CD4-positive, CD25-positive, alpha-beta regulatory T cell (primary cell): ENCODE data around the gene GRIK1. TPM values are rescaled to one million over a fixed set of nuclear protein-coding genes. Genes with fewer than 3 reads are reported as not detected.
A peak's percentile ranks its signal among the peaks of the same experiment; 100 is the strongest.
"Not testable (repeated sequence)": the region's sequence is repeated elsewhere in the genome, so short reads cannot be mapped to it uniquely, and the experiment has no call there.

Source experiments
- ATAC-seq, 2 donors: fragments of 150-1000 bp; cut with Tn5 transposase; one replicate each; pipeline ENCODE4 v1.10.0; 2021; ENCODE audit warnings: low read depth in 2 of 2, moderate number of reproducible peaks in 2 of 2, moderate library complexity in 1 of 2
- DNase-seq, 3 donors: peaks; one replicate each; pipeline versions ENCODE4 v3.0.0 to v3.0.0-alpha.2; 2012 to 2022; ENCODE audit warnings: mixed read lengths in 1 of 3
- H3K27ac ChIP-seq: one replicate; pipeline ENCODE4 v1.7.0; 2013; ENCODE audit warnings: mild to moderate bottlenecking, low read length; ENCODE audit not compliant: insufficient read depth, poor library complexity, severe bottlenecking
- H3K27me3 ChIP-seq: one replicate; pipeline ENCODE4 v1.7.0; 2013; ENCODE audit warnings: low read length; ENCODE audit not compliant: control insufficient read depth, insufficient read depth
- H3K36me3 ChIP-seq: one replicate; pipeline ENCODE4 v1.7.0; 2013; ENCODE audit warnings: mild to moderate bottlenecking, low read length, moderate library complexity; ENCODE audit not compliant: control insufficient read depth, insufficient read depth
- H3K4me1 ChIP-seq: 2 replicates; pipeline ENCODE4 v1.7.0; 2013; ENCODE audit warnings: mild to moderate bottlenecking, low read length; ENCODE audit not compliant: insufficient read depth, control insufficient read depth, poor library complexity, severe bottlenecking
- H3K4me3 ChIP-seq: one replicate; pipeline ENCODE4 v1.7.0; 2013; ENCODE audit warnings: low read depth, mild to moderate bottlenecking, low read length, moderate library complexity
- H3K9me3 ChIP-seq, 2 experiments: 1 replicate in 1 of 2; 2 replicates in 1 of 2; pipeline ENCODE4 v1.7.0; 2013; ENCODE audit warnings: low read length in 2 of 2, mild to moderate bottlenecking in 1 of 2, moderate library complexity in 1 of 2; ENCODE audit not compliant: control insufficient read depth in 2 of 2
- H3K27ac Mint-ChIP-seq, 3 donors: one replicate each; pipeline ENCODE4 v1.8.0; 2020 to 2022; ENCODE audit warnings: mild to moderate bottlenecking in 3 of 3, mixed read lengths in 3 of 3, moderate library complexity in 2 of 3
- H3K27me3 Mint-ChIP-seq: one replicate; pipeline ENCODE4 v1.8.0; 2022; ENCODE audit warnings: mild to moderate bottlenecking, mixed read lengths
- H3K36me3 Mint-ChIP-seq: one replicate; pipeline ENCODE4 v1.8.0; 2020; ENCODE audit warnings: mixed read lengths
- H3K4me1 Mint-ChIP-seq, 4 donors: one replicate each; pipeline ENCODE4 v1.8.0; 2020 to 2022; ENCODE audit warnings: mixed read lengths in 4 of 4, mild to moderate bottlenecking in 1 of 4
- H3K4me3 Mint-ChIP-seq, 4 donors: one replicate each; pipeline ENCODE4 v1.8.0; 2020 to 2022; ENCODE audit warnings: mild to moderate bottlenecking in 4 of 4, mixed read lengths in 4 of 4, moderate library complexity in 3 of 4
- H3K9me3 Mint-ChIP-seq, 7 donors: one replicate each; pipeline ENCODE4 v1.8.0; 2020 to 2022; ENCODE audit warnings: mixed read lengths in 7 of 7, mild to moderate bottlenecking in 3 of 7, moderate library complexity in 2 of 7
- polyA plus RNA-seq, 4 donors: library from polyadenylated mRNA; unstranded; fragments of 300-500 nt; fragmentation: Illumina TruSeq; gene quantifications; one replicate each; pipeline ENCODE4 v1.2.3, GENCODE V29; 2021
- total RNA-seq: library from RNA; stranded (reverse); gene quantifications from one replicate; pipeline ENCODE4 v1.2.3, GENCODE V29; 2022

GRIK1 gene
- total and polyA plus RNA-seq, 5 donors from 2014 or later: 0.06 TPM; not detected in 4

- not testable (repeated sequence) for H3K27me3 Mint-ChIP-seq, H3K27ac Mint-ChIP-seq
Measured at GRCh38 chr21:29605219-29605618, 334.6 kb downstream of the GRIK1 start.

GRCh38 chr21:29604076-29604475 lies 335.7 kb downstream of the GRIK1 start:
- Histone ChIP-seq H3K36me3 (no peaks in the 10 kb centered on the region), H3K4me1 (no peaks in the 10 kb centered on the region), H3K27me3 (no peaks in the 10 kb centered on the region), H3K4me3 (no peak overlapping the region), H3K27ac (no peak overlapping the region), H3K9me3 (no peaks in the 10 kb centered on the region)
- H3K9me3 Mint-ChIP-seq: peaks cover 0 to 2% (median 0%) of the 10 kb centered on the region in 7 donors
- H3K4me1 Mint-ChIP-seq: peaks cover 0 to 10% (median under 1%) of the 10 kb centered on the region in 4 donors
- no peak for DNase-seq
- no peak overlapping the region for H3K27ac Mint-ChIP-seq
- ATAC-seq: no peak
- no peaks in the 10 kb centered on the region for H3K27me3 Mint-ChIP-seq
- no peak overlapping the region for H3K4me3 Mint-ChIP-seq
- peaks cover 15% of the 10 kb centered on the region for H3K36me3 Mint-ChIP-seq

More at GRCh38 chr21:29605219-29605618, 334.6 kb downstream of the GRIK1 start:
- H3K36me3 Mint-ChIP-seq: peaks cover 14% of the 10 kb centered on the region
- not testable (repeated sequence) for H3K4me3 Mint-ChIP-seq, DNase-seq, H3K4me3 ChIP-seq, H3K9me3 Mint-ChIP-seq, H3K27me3 ChIP-seq, ATAC-seq, H3K9me3 ChIP-seq, H3K27ac ChIP-seq, H3K4me1 Mint-ChIP-seq, H3K36me3 ChIP-seq, H3K4me1 ChIP-seq

- DNase-seq (no peak), ATAC-seq (no peak)
- H3K27me3 Mint-ChIP-seq: no peaks in the 10 kb centered on the region
- Histone ChIP-seq H3K27ac (no peak overlapping the region), H3K9me3 (no peaks in the 10 kb centered on the region), H3K36me3 (peaks cover 5% of the 10 kb centered on the region), H3K4me1 (no peaks in the 10 kb centered on the region), H3K27me3 (no peaks in the 10 kb centered on the region), H3K4me3 (no peak overlapping the region)
- H3K9me3 Mint-ChIP-seq: peaks cover 0 to 2% (median 0%) of the 10 kb centered on the region in 7 donors
- H3K4me3 Mint-ChIP-seq: no peak overlapping the region
- peaks cover 24% of the 10 kb centered on the region for H3K36me3 Mint-ChIP-seq
- peak overlapping the region in 1 of 3 donors; percentile 42 for H3K27ac Mint-ChIP-seq
- H3K4me1 Mint-ChIP-seq: peaks cover 0 to 3% (median 0%) of the 10 kb centered on the region in 4 donors
Measured at GRCh38 chr21:29601047-29601446, 338.7 kb downstream of the GRIK1 start.

DNA sequence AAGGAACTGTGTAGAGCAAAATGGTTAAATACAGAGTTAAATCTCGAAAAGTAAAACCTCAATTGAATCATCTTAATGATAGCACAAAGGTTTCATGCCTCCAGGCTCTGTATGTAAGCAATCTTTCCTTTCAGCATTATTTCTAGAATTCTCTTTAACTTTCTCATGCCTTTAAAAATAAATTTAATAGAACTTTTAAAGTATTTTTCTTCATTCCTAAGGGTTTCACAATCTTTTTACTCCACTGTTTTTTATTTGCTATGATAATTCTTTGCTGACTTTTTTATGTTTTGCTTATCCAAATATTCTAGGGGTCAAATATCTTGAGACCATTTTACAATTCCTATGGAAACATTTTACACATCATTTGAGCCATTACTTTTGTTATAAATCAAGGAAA lies 353.1 kb downstream of the GRIK1 start:
- H3K4me1 Mint-ChIP-seq: peaks cover 0 to 9% (median 3%) of the 10 kb centered on the region in 4 donors
- Histone ChIP-seq H3K4me3 (no peak overlapping the region), H3K27ac (no peak overlapping the region), H3K36me3 (no peaks in the 10 kb centered on the region), H3K9me3 (no peaks in the 10 kb centered on the region), H3K4me1 (no peaks in the 10 kb centered on the region), H3K27me3 (no peaks in the 10 kb centered on the region)
- no peaks in the 10 kb centered on the region for H3K27me3 Mint-ChIP-seq
- H3K9me3 Mint-ChIP-seq: no peaks in the 10 kb centered on the region
- H3K36me3 Mint-ChIP-seq: peaks cover 6% of the 10 kb centered on the region
- H3K4me3 Mint-ChIP-seq: no peak overlapping the region
- no peak for ATAC-seq
- H3K27ac Mint-ChIP-seq: no peak overlapping the region
- no peak for DNase-seq

- Histone ChIP-seq H3K4me1 (no peaks in the 10 kb centered on the region), H3K27ac (no peak overlapping the region), H3K36me3 (no peaks in the 10 kb centered on the region), H3K27me3 (no peaks in the 10 kb centered on the region), H3K9me3 (no peaks in the 10 kb centered on the region), H3K4me3 (no peak overlapping the region)
- Mint-ChIP-seq H3K27ac (no peak overlapping the region), H3K4me3 (no peak overlapping the region), H3K27me3 (no peaks in the 10 kb centered on the region), H3K4me1 (peaks cover 0 to 9% (median 3%) of the 10 kb centered on the region in 4 donors), H3K9me3 (no peaks in the 10 kb centered on the region), H3K36me3 (peaks cover 6% of the 10 kb centered on the region)
- no peak for DNase-seq
- no peak for ATAC-seq
Measured at GRCh38 chr21:29585462-29585861, 354.3 kb downstream of the GRIK1 start.

DNA sequence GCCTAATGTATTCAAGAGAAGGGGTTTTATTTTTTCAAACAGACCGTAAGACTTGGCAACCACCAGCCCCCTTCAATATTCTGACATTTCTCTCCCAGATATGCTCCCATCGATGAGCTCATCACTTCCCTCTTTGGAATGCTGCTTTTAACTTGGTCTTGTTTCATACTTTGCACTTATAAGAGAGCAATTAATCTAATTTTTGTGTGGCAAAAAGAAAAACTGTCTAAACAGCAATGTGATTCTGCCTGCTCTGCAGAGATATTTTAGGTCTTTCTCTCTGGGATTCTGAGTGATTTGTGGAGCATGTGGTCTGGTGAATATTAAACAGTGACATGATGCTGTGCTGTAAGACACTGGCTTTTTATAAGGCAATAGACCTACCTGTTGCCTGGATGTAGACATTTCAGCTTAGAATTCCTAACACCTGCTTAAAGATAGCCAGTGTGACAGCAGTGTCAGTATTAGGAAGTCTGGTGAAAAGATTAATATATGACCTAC lies 356.3 kb downstream of the GRIK1 start:
- H3K27me3 Mint-ChIP-seq: no peaks in the 10 kb centered on the region
- peaks cover 6% of the 10 kb centered on the region for H3K36me3 Mint-ChIP-seq
- no peaks in the 10 kb centered on the region for H3K36me3 ChIP-seq
- DNase-seq: no peak
- no peaks in the 10 kb centered on the region for H3K27me3 ChIP-seq
- H3K9me3 ChIP-seq: no peaks in the 10 kb centered on the region
- ATAC-seq: no peak
- H3K4me3 ChIP-seq: no peak overlapping the region
- H3K4me1 Mint-ChIP-seq: peaks cover 0 to 4% (median 0%) of the 10 kb centered on the region in 4 donors
- no peaks in the 10 kb centered on the region for H3K4me1 ChIP-seq
- no peaks in the 10 kb centered on the region for H3K9me3 Mint-ChIP-seq
- no peak overlapping the region for H3K27ac Mint-ChIP-seq
- no peak overlapping the region for H3K4me3 Mint-ChIP-seq
- no peak overlapping the region for H3K27ac ChIP-seq

GRCh38 chr21:29582855-29583254 lies 356.9 kb downstream of the GRIK1 start:
- Mint-ChIP-seq H3K4me1 (peaks cover 0 to 4% (median 0%) of the 10 kb centered on the region in 4 donors), H3K27me3 (no peaks in the 10 kb centered on the region), H3K9me3 (no peaks in the 10 kb centered on the region), H3K27ac (no peak overlapping the region), H3K36me3 (peaks cover 6% of the 10 kb centered on the region), H3K4me3 (no peak overlapping the region)
- no peak for DNase-seq
- H3K36me3 ChIP-seq: no peaks in the 10 kb centered on the region
- ATAC-seq: no peak
- H3K9me3 ChIP-seq: no peaks in the 10 kb centered on the region
- no peak overlapping the region for H3K4me3 ChIP-seq
- no peak overlapping the region for H3K27ac ChIP-seq
- no peaks in the 10 kb centered on the region for H3K27me3 ChIP-seq
- H3K4me1 ChIP-seq: no peaks in the 10 kb centered on the region

DNA sequence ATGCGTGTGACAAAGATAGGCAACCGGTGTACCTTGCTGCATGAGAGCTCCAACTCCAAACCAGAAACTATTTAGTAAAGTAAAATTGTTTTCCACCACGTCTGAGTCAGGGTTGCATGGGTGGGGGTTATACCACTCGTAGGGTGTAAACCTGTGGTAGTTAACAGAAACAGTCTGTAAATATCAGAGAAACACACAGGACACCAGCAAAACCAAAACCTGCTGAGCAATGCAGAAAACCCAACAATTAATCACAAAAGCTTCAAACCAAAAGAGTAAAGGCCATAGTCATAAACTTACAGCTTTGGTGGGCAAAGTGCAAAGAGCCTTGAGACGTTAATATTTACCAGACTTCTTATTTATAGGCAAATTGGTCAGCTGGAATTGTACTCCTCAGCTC lies 358.4 kb downstream of the GRIK1 start:
- peaks cover 6% of the 10 kb centered on the region for H3K36me3 Mint-ChIP-seq
- Histone ChIP-seq H3K4me3 (no peak overlapping the region), H3K36me3 (no peaks in the 10 kb centered on the region), H3K4me1 (no peaks in the 10 kb centered on the region), H3K27me3 (no peaks in the 10 kb centered on the region), H3K9me3 (no peaks in the 10 kb centered on the region), H3K27ac (no peak overlapping the region)
- DNase-seq (peak in 1 of 3 donors; percentile 12), ATAC-seq (no peak)
- no peaks in the 10 kb centered on the region for H3K27me3 Mint-ChIP-seq
- H3K9me3 Mint-ChIP-seq: no peaks in the 10 kb centered on the region
- H3K4me1 Mint-ChIP-seq: peaks cover 0 to 4% (median 0%) of the 10 kb centered on the region in 4 donors
- H3K4me3 Mint-ChIP-seq: no peak overlapping the region
- no peak overlapping the region for H3K27ac Mint-ChIP-seq
